Activated naive CD8-positive, alpha-beta T cell (primary cell): ENCODE results near the gene KDF1.
A peak's percentile ranks its signal among the peaks of the same experiment; 100 is the strongest.

Experiments
- H3K27ac Mint-ChIP-seq: one replicate; pipeline ENCODE4 v1.8.0; 2021; ENCODE audit warnings: mixed read lengths
- H3K27me3 Mint-ChIP-seq: one replicate; pipeline ENCODE4 v1.8.0; 2021; ENCODE audit warnings: mixed read lengths
- H3K36me3 Mint-ChIP-seq: one replicate; pipeline ENCODE4 v1.8.0; 2021; ENCODE audit warnings: mixed read lengths
- H3K4me1 Mint-ChIP-seq: one replicate; pipeline ENCODE4 v1.8.0; 2021; ENCODE audit warnings: low read depth, mixed read lengths
- H3K4me3 Mint-ChIP-seq: one replicate; pipeline ENCODE4 v1.8.0; 2021; ENCODE audit warnings: mild to moderate bottlenecking, mixed read lengths
- H3K9me3 Mint-ChIP-seq: one replicate; pipeline ENCODE4 v1.8.0; 2021; ENCODE audit warnings: low read depth, mixed read lengths

Gene KDF1

DNA sequence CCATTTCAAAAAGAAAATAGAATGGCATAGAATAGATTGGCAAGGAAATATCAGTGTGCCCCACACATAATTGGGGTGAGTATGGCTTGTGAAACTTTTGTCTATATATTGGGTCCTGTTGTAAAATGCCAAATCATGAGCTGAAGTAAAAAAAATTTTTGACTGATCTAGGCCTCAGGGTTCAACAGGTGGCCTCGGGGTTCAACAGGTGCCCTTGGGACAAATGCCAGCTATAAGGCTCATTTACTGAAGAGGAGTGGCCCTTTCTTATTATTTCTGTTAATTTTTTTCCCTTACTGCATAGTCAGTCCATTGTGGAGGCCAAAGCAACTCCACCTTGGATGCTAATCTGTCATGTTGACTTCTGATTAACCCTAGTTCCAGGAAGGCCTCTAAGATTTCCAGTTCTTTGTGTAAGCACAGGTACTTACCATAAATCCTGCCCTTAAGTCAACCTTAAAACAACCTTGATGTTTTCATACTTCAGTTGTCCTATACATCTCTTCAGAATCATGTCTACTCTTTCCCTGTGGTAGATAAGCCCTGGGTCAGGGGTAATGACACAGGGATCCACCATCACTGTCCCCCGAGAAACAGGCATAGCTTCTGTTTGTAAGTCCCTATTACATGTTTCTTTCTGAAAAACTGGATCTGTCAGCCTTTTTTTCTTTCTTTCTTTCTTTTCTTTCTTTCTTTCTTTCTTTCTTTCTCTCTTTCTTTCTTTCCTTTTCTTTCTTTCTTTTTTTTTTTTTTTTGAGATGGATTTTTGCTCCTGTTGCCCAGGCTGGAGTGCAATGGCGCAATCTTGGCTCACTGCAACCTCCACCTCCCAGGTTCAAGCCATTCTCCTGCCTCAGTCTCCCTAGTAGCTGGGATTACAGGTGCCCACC, 16.6 kb upstream of the KDF1 start:
- Mint-ChIP-seq H3K4me1 (no peaks in the 10 kb centered on the region), H3K27ac (no peak overlapping the region), H3K36me3 (no peaks in the 10 kb centered on the region), H3K4me3 (no peak overlapping the region), H3K27me3 (peaks cover 1% of the 10 kb centered on the region), H3K9me3 (no peaks in the 10 kb centered on the region)

DNA sequence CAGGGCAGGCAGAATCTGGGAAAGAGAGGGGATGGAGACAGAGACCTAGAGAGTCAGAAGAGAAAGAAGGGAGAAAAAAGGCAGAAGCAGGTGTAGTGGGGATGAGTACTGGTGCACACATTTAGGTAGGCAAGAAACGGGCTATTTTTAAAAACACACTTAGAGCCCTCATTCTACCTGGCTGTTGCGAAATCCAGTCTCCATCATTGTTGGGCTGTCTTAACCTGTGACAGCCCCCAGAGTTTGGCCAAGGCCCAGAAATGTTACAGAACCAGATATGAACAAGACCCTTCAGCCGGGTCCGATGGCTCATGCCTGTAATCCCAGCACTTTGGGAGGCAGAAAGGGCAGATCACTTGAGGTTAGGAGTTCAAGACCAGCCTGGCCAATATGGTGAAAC, 12.6 kb upstream of the KDF1 start:
- Mint-ChIP-seq H3K27me3 (no peaks in the 10 kb centered on the region), H3K36me3 (no peaks in the 10 kb centered on the region), H3K27ac (no peak overlapping the region), H3K4me3 (no peak overlapping the region), H3K9me3 (no peaks in the 10 kb centered on the region), H3K4me1 (no peaks in the 10 kb centered on the region)

DNA sequence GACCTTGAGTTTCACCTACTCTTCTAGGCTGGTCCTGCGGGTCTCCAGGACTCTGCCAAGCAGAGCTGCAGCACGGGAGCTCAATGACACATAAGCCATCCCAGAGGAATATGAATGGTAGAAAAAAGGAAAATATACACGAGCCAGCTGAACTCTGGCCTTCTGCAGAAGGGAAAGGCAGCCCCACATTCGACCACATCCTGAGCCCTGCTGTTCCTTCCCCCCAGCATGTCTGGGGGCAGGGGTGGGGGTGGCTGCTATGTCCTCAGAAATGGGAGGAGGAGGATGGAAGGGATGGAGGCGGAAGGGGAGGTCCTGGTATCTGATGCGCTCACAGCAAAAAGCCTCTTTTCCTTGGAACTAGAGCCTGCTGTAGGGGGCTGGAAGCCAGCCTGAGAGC, 12.1 kb upstream of the KDF1 start:
- Mint-ChIP-seq H3K4me3 (no peak overlapping the region), H3K4me1 (no peaks in the 10 kb centered on the region)

DNA sequence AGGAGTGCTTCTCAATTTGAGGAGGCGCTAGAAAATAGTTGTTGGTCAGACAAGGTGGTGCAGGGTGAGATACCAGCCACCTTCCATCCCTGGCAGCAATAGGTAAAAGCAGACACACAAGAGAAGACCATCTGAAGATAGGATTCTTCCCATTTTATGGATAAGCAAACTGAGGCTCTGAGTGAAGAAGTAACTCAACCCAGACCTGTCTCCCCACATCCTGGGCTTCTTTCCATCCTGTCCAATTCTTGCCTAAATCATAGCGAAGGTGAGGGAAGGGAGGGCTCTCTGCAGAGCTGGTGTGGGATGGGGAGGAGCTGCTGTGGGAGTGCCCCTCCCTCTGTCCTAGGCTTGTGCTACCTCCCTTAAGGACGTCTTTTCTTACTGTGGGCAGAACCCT, 11.3 kb upstream of the KDF1 start:
- Mint-ChIP-seq H3K27me3 (peaks cover 7% of the 10 kb centered on the region), H3K36me3 (no peaks in the 10 kb centered on the region), H3K9me3 (no peaks in the 10 kb centered on the region), H3K27ac (no peak overlapping the region), H3K4me1 (no peaks in the 10 kb centered on the region), H3K4me3 (no peak overlapping the region)

More for the DNA sequence above, 12.1 kb upstream of the KDF1 start:
- Mint-ChIP-seq H3K9me3 (no peaks in the 10 kb centered on the region), H3K27ac (no peak overlapping the region), H3K36me3 (no peaks in the 10 kb centered on the region), H3K27me3 (peaks cover 4% of the 10 kb centered on the region)

DNA sequence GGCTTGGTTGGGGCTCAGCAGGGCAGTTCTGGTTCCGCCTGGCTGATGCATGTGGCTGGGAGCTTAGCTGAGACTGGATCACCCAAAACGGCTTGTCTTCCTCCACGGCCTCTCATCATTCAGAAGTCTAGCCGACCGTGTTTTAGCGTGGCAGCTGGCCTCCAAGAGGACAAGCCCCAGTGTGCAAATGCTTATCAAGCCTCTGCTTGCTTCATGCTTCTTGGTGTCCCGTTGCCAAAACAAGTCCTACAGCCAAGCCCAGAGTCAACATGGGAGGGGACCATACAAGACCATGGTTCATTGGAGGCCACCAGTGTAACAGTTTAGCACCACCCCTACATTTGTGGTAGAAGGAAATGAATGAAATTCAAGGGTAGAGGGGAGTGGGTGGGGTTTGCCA, 10.5 kb upstream of the KDF1 start:
- H3K27me3 Mint-ChIP-seq: peaks cover 9% of the 10 kb centered on the region
- H3K27ac Mint-ChIP-seq: no peak overlapping the region
- H3K4me3 Mint-ChIP-seq: no peak overlapping the region
- no peaks in the 10 kb centered on the region for H3K4me1 Mint-ChIP-seq
- H3K9me3 Mint-ChIP-seq: no peaks in the 10 kb centered on the region
- no peaks in the 10 kb centered on the region for H3K36me3 Mint-ChIP-seq

DNA sequence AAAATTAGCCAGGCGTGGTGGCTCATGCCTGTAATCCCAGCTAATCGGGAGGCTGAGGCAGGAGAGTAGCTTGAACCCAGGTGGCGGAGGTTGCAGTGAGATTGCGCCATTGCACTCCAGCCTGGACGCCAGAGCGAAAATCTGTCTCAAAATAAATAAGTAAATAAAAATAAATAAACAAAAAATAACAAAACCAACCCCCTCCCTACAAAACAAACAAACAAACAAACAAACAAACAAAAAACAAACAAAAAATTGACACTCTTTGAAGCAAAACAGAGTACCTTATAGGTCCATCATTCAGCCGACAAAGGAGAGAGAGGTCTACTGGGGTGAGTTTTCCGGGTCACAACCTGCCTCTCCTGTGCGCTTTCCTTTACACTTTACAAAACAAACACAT, 5.4 kb upstream of the KDF1 start:
- Mint-ChIP-seq H3K27me3 (peaks cover 24% of the 10 kb centered on the region), H3K36me3 (no peaks in the 10 kb centered on the region), H3K4me3 (no peak overlapping the region), H3K9me3 (no peaks in the 10 kb centered on the region), H3K4me1 (peaks cover 2% of the 10 kb centered on the region), H3K27ac (no peak overlapping the region)

DNA sequence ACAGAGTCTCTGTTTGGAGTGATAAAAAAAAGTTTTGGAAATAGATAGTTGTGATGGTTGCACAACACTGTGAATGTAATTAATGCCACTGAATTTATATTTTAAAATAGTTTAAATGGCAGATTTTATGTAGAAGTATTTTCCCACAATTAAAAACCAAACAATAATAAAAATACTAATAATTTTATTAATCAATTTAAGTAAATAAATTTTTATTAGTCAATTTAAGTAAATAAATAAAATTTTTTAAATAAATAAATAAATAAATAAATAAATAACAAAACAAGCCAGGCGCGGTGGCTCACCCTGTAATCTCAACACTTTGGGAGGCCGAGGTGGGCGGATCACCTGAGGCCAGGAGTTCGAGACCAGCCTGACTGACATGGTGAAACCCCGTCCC, 4.9 kb upstream of the KDF1 start:
- Mint-ChIP-seq H3K4me3 (no peak overlapping the region), H3K27me3 (peaks cover 24% of the 10 kb centered on the region), H3K36me3 (no peaks in the 10 kb centered on the region), H3K4me1 (peaks cover 4% of the 10 kb centered on the region), H3K9me3 (no peaks in the 10 kb centered on the region), H3K27ac (no peak overlapping the region)

DNA sequence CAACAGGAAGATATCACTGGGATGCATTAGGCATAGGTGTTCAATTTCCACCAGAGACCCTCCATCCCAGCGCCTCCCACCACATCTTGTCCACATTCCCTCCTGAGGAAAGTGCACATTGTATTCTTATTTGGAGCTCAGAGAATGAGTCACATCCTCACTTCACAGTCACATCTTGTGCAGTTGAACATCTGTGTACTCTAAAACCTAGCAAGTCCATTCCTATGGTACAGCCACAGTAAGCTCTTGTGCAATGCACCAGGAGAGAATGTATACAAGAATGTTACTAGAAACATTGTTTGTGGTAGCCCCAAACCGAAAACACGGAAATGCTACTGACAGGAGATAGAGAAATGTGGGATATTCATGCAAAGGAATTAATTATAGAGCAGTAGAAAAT, 1.6 kb upstream of the KDF1 start:
- H3K4me1 Mint-ChIP-seq: peaks cover 6% of the 10 kb centered on the region
- H3K9me3 Mint-ChIP-seq: no peaks in the 10 kb centered on the region
- H3K4me3 Mint-ChIP-seq: peak overlapping the region; percentile 7
- H3K27ac Mint-ChIP-seq: no peak overlapping the region
- H3K27me3 Mint-ChIP-seq: peaks cover 20% of the 10 kb centered on the region
- H3K36me3 Mint-ChIP-seq: no peaks in the 10 kb centered on the region

DNA sequence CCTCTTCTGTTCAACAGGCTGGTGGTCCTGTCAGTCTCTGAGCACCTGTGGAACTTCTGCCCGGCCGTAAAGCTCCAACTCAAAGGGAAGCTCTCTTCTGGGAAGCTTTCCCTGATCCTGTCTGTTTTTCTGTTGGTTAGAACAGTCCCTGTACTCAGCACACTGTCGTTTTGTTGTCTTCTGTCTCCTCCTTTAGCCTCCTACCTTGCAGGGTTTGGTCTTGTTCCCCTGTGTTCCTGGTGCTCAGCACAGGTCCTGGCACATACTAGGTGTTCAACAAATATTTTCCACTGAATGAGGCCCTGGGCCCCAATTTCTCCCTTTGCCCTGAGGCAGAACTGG, 328 bp upstream of the KDF1 start:
- H3K4me3 Mint-ChIP-seq: peak overlapping the region; percentile 87

DNA sequence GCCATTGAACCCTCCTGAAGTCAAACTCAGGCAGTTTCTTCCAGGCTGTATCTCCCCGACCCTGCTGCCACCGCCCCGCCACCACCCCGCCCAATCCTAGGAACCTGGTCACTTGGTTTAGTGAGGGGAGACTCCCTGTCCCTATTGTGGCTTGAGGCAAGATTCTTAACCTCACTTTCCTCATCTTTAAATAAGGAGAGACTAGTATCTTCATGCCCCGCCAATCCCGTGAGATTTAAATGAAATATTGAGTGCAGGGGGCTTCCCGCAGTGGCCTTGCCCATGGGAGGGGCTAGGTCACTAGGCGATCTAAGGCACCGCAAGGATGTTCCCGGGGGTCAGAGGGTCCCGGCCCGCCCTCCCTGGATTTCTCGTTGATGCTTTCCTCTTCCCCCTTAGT, 998 bp downstream of the KDF1 start:
- peaks cover 5% of the 10 kb centered on the region for H3K36me3 Mint-ChIP-seq
- H3K27ac Mint-ChIP-seq: no peak overlapping the region
- peak overlapping the region; percentile 56 for H3K4me3 Mint-ChIP-seq
- H3K27me3 Mint-ChIP-seq: peaks cover 9% of the 10 kb centered on the region
- H3K9me3 Mint-ChIP-seq: no peaks in the 10 kb centered on the region
- H3K4me1 Mint-ChIP-seq: peaks cover 6% of the 10 kb centered on the region

More for the DNA sequence above, 328 bp upstream of the KDF1 start:
- H3K27ac Mint-ChIP-seq: no peak overlapping the region
- peaks cover 5% of the 10 kb centered on the region for H3K36me3 Mint-ChIP-seq
- H3K4me1 Mint-ChIP-seq: peaks cover 6% of the 10 kb centered on the region
- no peaks in the 10 kb centered on the region for H3K9me3 Mint-ChIP-seq
- H3K27me3 Mint-ChIP-seq: peaks cover 14% of the 10 kb centered on the region

DNA sequence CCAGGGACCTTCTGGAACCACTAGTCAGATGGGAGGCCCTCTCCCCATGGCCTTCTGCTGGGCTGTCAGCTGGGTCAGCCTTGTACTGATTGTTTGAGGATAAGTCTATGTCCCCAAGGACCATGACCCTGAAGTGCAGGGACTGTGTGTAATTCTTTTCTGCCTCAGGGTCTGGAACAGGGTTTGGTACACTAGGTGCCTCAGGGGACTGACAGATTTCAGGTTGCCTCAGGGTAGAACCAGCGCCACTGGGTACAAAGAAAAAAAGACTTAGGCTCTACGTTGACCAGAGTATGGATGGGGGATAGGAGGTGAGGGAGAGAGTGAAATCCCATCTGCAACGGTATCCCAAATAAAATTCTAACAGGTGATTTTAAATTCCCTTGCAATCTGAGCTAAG, 3.0 kb downstream of the KDF1 start:
- H3K27ac Mint-ChIP-seq: no peak overlapping the region
- peaks cover 7% of the 10 kb centered on the region for H3K36me3 Mint-ChIP-seq
- H3K4me1 Mint-ChIP-seq: peaks cover 6% of the 10 kb centered on the region
- no peaks in the 10 kb centered on the region for H3K9me3 Mint-ChIP-seq
- H3K4me3 Mint-ChIP-seq: no peak overlapping the region
- H3K27me3 Mint-ChIP-seq: peaks cover 5% of the 10 kb centered on the region

DNA sequence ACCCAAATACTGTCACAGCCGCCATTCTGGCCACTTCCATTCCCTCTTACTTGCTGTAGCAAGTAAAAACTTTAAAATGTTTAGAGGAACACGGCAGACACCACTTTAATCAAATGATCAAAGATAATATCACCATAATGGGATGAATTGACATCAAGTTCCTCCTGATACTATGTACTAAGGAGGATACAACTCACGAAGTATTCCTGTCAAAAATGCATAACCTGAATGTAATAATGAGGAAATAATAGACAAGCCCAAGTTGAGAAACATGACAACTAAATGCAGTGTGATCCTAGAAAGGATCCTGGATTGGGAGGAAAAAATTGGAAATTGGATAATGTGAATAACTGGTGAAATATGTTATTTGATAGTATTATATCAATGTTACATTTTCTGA, 3.9 kb downstream of the KDF1 start:
- Mint-ChIP-seq H3K27me3 (no peaks in the 10 kb centered on the region), H3K36me3 (peaks cover 7% of the 10 kb centered on the region), H3K9me3 (no peaks in the 10 kb centered on the region), H3K4me3 (no peak overlapping the region), H3K27ac (no peak overlapping the region), H3K4me1 (peaks cover 6% of the 10 kb centered on the region)

DNA sequence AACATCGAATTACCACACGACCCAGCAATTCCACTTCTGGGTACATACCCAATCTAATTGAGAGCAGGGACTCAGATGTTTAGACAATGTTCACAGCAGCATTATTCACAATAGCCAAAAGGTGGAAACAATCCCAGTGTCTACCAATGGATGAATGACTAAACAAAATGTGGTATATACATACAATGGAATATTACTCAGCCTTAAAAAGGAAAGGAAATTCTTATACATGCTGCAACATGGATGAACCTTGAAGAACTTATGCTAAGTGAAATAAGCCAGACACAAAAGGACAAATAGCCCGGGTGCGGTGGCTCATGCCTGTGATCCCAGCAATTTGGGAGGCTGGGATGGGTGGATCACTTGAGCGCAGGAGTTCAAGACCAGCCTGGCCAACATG, 6.9 kb downstream of the KDF1 start:
- H3K27ac Mint-ChIP-seq: no peak overlapping the region

DNA sequence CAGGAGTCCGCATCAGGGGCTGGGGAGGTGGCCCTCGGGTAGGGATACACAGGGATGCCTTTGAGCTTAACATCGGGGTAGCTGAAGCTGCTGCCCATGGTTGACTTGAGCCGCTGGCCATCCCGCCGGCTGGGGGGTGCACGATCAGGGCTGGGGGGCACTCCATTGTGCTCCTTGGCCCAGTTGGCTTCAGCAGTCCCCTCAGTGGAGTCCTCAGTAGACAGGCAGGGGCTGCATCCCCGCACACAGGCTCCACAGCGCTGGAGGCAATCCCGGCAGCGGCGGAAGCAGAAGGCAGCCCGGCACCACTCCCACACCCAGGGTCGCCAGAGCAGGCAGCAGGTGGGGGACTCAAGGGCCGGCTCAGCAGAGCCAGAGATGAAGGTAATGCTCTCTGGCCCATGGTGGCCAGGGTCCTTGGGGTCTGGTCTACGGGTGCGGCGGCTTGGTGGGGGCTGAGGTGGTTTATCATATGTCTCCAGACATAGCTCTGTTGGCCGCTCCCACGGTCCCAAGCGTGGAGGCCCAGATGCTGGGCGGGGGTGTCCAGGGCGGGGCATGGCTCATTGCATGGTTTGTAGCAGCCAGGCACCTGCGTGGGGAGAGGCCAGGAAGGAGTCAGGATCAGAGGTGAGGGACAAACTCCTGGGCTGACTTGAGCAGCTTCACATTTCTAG, 8.3 kb downstream of the KDF1 start:
- Mint-ChIP-seq H3K27ac (no peak overlapping the region), H3K4me3 (no peak overlapping the region), H3K4me1 (peaks cover 1% of the 10 kb centered on the region), H3K36me3 (peaks cover 10% of the 10 kb centered on the region), H3K9me3 (no peaks in the 10 kb centered on the region), H3K27me3 (no peaks in the 10 kb centered on the region)

More for the DNA sequence above, 6.9 kb downstream of the KDF1 start:
- peaks cover 1% of the 10 kb centered on the region for H3K4me1 Mint-ChIP-seq
- no peak overlapping the region for H3K4me3 Mint-ChIP-seq
- no peaks in the 10 kb centered on the region for H3K9me3 Mint-ChIP-seq
- no peaks in the 10 kb centered on the region for H3K27me3 Mint-ChIP-seq
- H3K36me3 Mint-ChIP-seq: peaks cover 10% of the 10 kb centered on the region

DNA sequence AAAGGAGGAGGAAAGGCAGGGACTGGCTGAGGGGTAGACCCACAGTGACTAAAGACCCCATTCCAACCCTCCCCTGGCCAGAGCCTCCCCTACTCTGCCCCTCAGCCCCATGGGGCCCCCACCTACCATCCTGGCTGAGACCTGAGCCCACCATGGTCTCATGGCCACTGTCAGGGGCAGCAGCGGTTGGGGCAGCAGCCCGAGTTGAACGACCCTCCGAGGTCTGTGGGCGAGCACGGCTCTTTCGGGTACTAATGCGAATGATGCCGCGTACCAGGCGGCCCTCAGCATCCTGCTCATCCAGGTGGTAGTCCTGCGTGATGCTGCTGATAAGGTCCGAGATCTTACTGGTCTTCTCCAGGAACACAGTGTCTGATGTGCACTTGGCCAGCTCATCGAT, 9.1 kb downstream of the KDF1 start:
- Mint-ChIP-seq H3K27ac (no peak overlapping the region), H3K9me3 (no peaks in the 10 kb centered on the region), H3K36me3 (peaks cover 9% of the 10 kb centered on the region), H3K4me1 (peaks cover 1% of the 10 kb centered on the region), H3K27me3 (no peaks in the 10 kb centered on the region), H3K4me3 (no peak overlapping the region)

DNA sequence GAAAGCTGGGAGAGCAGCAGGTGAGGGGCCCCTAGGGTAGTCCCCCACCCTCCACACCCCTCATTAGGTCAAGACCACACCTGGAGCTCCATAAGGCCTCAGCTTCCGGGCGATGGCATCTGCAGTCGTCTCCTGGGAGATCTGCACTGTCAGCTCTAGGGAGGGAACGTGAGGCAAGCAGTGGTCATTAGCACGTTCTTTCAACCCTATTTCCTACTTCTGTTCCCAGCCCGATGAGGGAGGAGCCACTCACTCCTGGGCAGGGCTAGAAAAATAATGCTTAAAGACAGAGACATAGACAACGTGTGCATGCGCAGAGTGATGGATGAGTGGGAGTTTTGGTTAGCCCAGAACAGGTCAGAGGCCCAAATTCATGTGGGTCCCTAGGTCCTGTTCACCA, 9.7 kb downstream of the KDF1 start:
- no peaks in the 10 kb centered on the region for H3K27me3 Mint-ChIP-seq
- no peak overlapping the region for H3K27ac Mint-ChIP-seq
- peaks cover 1% of the 10 kb centered on the region for H3K4me1 Mint-ChIP-seq
- H3K4me3 Mint-ChIP-seq: no peak overlapping the region
- H3K36me3 Mint-ChIP-seq: peaks cover 5% of the 10 kb centered on the region
- no peaks in the 10 kb centered on the region for H3K9me3 Mint-ChIP-seq
